Gastrocnemius medialis (tissue), 4 donors: ENCODE results near the gene HABP2. TPM values are rescaled to one million over a fixed set of nuclear protein-coding genes. Genes with fewer than 3 reads are reported as not detected.

Source experiments
- ATAC-seq, 2 donors: fragments of 150-250 bp; one replicate each; pipeline ENCODE4 v1.9.1; 2016
- DNase-seq, 2 donors: peaks; one replicate each; pipeline ENCODE4 v3.0.0-alpha.2; 2019
- H3K27ac ChIP-seq, 4 donors: fragments of 200-600 bp; sonication (generic); 1 replicate in 1 of 4; 2 replicates in 3 of 4; pipeline ENCODE4 v1.5.1; 2016 to 2018; ENCODE audit warnings: mild to moderate bottlenecking in 2 of 4, moderate library complexity in 1 of 4
- H3K27me3 ChIP-seq, 3 donors: fragments of 200-600 bp; sonication (generic) in 2 of 3; 1 replicate in 1 of 3; 2 replicates in 2 of 3; pipeline versions ENCODE4 v1.5.1 to v1.6.0; 2016 to 2019; ENCODE audit warnings: mild to moderate bottlenecking in 1 of 3, moderate library complexity in 1 of 3
- H3K36me3 ChIP-seq, 2 donors: fragments of 200-600 bp; sonication (generic) in 1 of 2; one replicate each; pipeline ENCODE4 v1.5.1; 2017 to 2018
- H3K4me1 ChIP-seq, 2 donors: fragments of 200-600 bp; sonication (generic) in 1 of 2; one replicate each; pipeline ENCODE4 v1.5.1; 2016 to 2017; ENCODE audit warnings: mild to moderate bottlenecking in 2 of 2
- H3K4me3 ChIP-seq, 4 donors: fragments of 200-600 bp; sonication (generic) in 3 of 4; 1 replicate in 1 of 4; 2 replicates in 3 of 4; pipeline ENCODE4 v1.5.1; 2016 to 2019; ENCODE audit warnings: mild to moderate bottlenecking in 2 of 4
- H3K9me3 ChIP-seq, 3 donors: fragments of 200-600 bp; sonication (generic) in 2 of 3; 1 replicate in 1 of 3; 2 replicates in 2 of 3; pipeline ENCODE4 v1.5.1; 2016 to 2019
- CTCF ChIP-seq, 5 experiments: fragments of 450-650 bp in 3 of 5; fragments of 200-600 bp in 2 of 5; sonication (generic) in 2 of 5; IDR thresholded peaks in 4 of 5; conservative IDR thresholded peaks in 1 of 5; 1 replicate in 4 of 5; 2 replicates in 1 of 5; pipeline ENCODE4 v1.5.1; 2016 to 2019; ENCODE audit warnings: antibody characterized with exemption in 5 of 5, mild to moderate bottlenecking in 3 of 5, moderate library complexity in 3 of 5
- POLR2A ChIP-seq, 2 donors: fragments of 450-650 bp; IDR thresholded peaks; one replicate each; pipeline ENCODE4 v1.6.1; 2017; ENCODE audit warnings: antibody characterized with exemption in 2 of 2, mild to moderate bottlenecking in 2 of 2, moderate library complexity in 2 of 2
- in situ Hi-C, 4 donors: fragments of 200-750 bp; cut with MboI; loops; one replicate each; pipeline versions ENCODE4 v1.15.0 to v1.8.0; 2017; ENCODE audit warnings: low sequenced_read_pairs in 4 of 4
- intact Hi-C: fragments of 100-400 bp; cut with DNase I; formaldehyde crosslinking; loops from one replicate; pipeline ENCODE4 v1.15.1; 2023; ENCODE audit warnings: low total_unique reads
- total RNA-seq, 4 donors: library from RNA; depleted of rRNA; stranded (reverse); fragments of >200 nt; gene quantifications; one replicate each; pipeline versions ENCODE4 v1.1.0 to v1.2.3, GENCODE V29; 2016

Gene HABP2
- total RNA-seq, 4 donors from 2014 or later: 0.26 to 0.60 TPM; not detected in 2

GRCh38 chr10:113603057-113603777 lies 50.4 kb downstream of the HABP2 start:
- no peak overlapping the region for H3K4me3 ChIP-seq
- intact Hi-C loops (no loop called here), in situ Hi-C loops (no loop called here)
- ATAC-seq (peak; percentile 52 to 82), DNase-seq (peak in 1 of 2 donors; percentile 85)
- TF ChIP-seq POLR2A (IDR thresholded peaks at IDR 0.05): peak; percentile 26 to 32
- TF ChIP-seq CTCF (IDR thresholded peaks at IDR 0.05 in 4 of 5, conservative IDR thresholded peaks at IDR 0.05 in 1 of 5): no peak
- peaks cover 13 to 29% of the 10 kb centered on the region in 2 donors for H3K4me1 ChIP-seq
- peaks cover 0 to 64% of the 10 kb centered on the region in 2 donors for H3K36me3 ChIP-seq
- H3K27me3 ChIP-seq: no peaks in the 10 kb centered on the region
- peak overlapping the region; percentile 70 to 96 (median 88) for H3K27ac ChIP-seq
- no peaks in the 10 kb centered on the region for H3K9me3 ChIP-seq

- DNase-seq: peak; percentile 14 to 71
Measured at GRCh38 chr10:113604572-113604971, 51.7 kb downstream of the HABP2 start.

GRCh38 chr10:113605268-113605978 lies 52.6 kb downstream of the HABP2 start:
- H3K9me3 ChIP-seq: no peaks in the 10 kb centered on the region
- no peak overlapping the region for H3K4me3 ChIP-seq
- H3K4me1 ChIP-seq: peaks cover 20 to 35% of the 10 kb centered on the region in 2 donors
- peak overlapping the region; percentile 70 to 96 (median 88) for H3K27ac ChIP-seq
- in situ Hi-C loops (no loop called here), intact Hi-C loops (no loop called here)
- no peak for TF ChIP-seq CTCF (IDR thresholded peaks at IDR 0.05 in 4 of 5, conservative IDR thresholded peaks at IDR 0.05 in 1 of 5)
- peaks cover 0 to 70% of the 10 kb centered on the region in 2 donors for H3K36me3 ChIP-seq
- DNase-seq (no peak), ATAC-seq (no peak)
- no peaks in the 10 kb centered on the region for H3K27me3 ChIP-seq

More at GRCh38 chr10:113604572-113604971, 51.7 kb downstream of the HABP2 start:
- intact Hi-C loops (no loop called here), in situ Hi-C loops (no loop called here)
- Histone ChIP-seq H3K4me3 (no peak overlapping the region), H3K27me3 (no peaks in the 10 kb centered on the region), H3K36me3 (peaks cover 0 to 69% of the 10 kb centered on the region in 2 donors), H3K9me3 (no peaks in the 10 kb centered on the region), H3K27ac (peak overlapping the region; percentile 70 to 96 (median 88)), H3K4me1 (peaks cover 17 to 32% of the 10 kb centered on the region in 2 donors)
- TF ChIP-seq POLR2A (IDR thresholded peaks at IDR 0.05): no peak
- TF ChIP-seq CTCF (IDR thresholded peaks at IDR 0.05 in 4 of 5, conservative IDR thresholded peaks at IDR 0.05 in 1 of 5): no peak
- ATAC-seq: no peak

GRCh38 chr10:113609704-113610108 lies 56.9 kb downstream of the HABP2 start:
- Histone ChIP-seq H3K4me1 (peaks cover 49 to 65% of the 10 kb centered on the region in 2 donors), H3K27me3 (no peaks in the 10 kb centered on the region), H3K27ac (peak overlapping the region; percentile 88 to 96 (median 90)), H3K9me3 (no peaks in the 10 kb centered on the region), H3K36me3 (peaks cover 0 to 63% of the 10 kb centered on the region in 2 donors), H3K4me3 (no peak overlapping the region)
- intact Hi-C loops (no loop called here), in situ Hi-C loops (no loop called here)
- no peak for TF ChIP-seq POLR2A (IDR thresholded peaks at IDR 0.05)
- TF ChIP-seq CTCF (IDR thresholded peaks at IDR 0.05 in 4 of 5, conservative IDR thresholded peaks at IDR 0.05 in 1 of 5): no peak
- ATAC-seq: no peak
- DNase-seq: no peak
